NB4 (cell line): ENCODE measurements around the gene FOXI1.

Source experiments
- CTCF ChIP-seq: IDR thresholded peaks from one replicate; pipeline ENCODE4 v1.5.1; 2012; ENCODE audit warnings: low read depth, low read length
- MAX ChIP-seq: IDR thresholded peaks from 2 replicates; pipeline ENCODE4 v1.6.1; 2011; ENCODE audit warnings: low read depth, low read length
- MYC ChIP-seq: IDR thresholded peaks from 2 replicates; pipeline ENCODE4 v1.6.1; 2011; ENCODE audit warnings: low read depth, low read length
- POLR2A ChIP-seq: IDR thresholded peaks from 2 replicates; pipeline ENCODE4 v1.6.1; 2011; ENCODE audit warnings: mild to moderate bottlenecking; ENCODE audit not compliant: insufficient read length; ENCODE audit errors: extremely low read depth

- TF ChIP-seq CTCF (no peak), POLR2A (no peak), MAX (no peak), MYC (no peak)
Observed at GRCh38 chr5:170080786-170081445, 24.8 kb upstream of the FOXI1 start.
